Neural cell (in vitro differentiated cells): Measurements from ENCODE around the gene KCNH2. TPM values are rescaled to one million over a fixed set of nuclear protein-coding genes. Genes with fewer than 3 reads are reported as not detected.

Experiments used
- H2AFZ ChIP-seq: fragments of 200-600, 300-800 bp; sonication (generic), shearing (Covaris generic); 2 replicates; pipeline ENCODE4 v1.6.0; 2014; ENCODE audit warnings: low read depth, mild to moderate bottlenecking, antibody characterized with exemption, low read length, moderate library complexity
- H3F3A ChIP-seq: fragments of 200-600 bp; shearing (Covaris generic); 2 replicates; pipeline ENCODE4 v1.6.1; 2016; ENCODE audit warnings: mild to moderate bottlenecking, moderate library complexity, mixed read lengths, antibody characterized with exemption, low read length; ENCODE audit not compliant: insufficient read depth, poor library complexity, severe bottlenecking
- H3K27ac ChIP-seq: fragments of 200-600, 300-800 bp; sonication (generic), shearing (Covaris generic); 2 replicates; pipeline ENCODE4 v1.5.1; 2014; ENCODE audit warnings: mild to moderate bottlenecking, low read length, moderate library complexity
- H3K27me3 ChIP-seq: fragments of 300-800, 200-600 bp; sonication (generic), shearing (Covaris generic); 2 replicates; pipeline ENCODE4 v1.6.0; 2014; ENCODE audit warnings: mild to moderate bottlenecking, low read depth, low read length, moderate library complexity; ENCODE audit not compliant: insufficient read depth
- H3K36me3 ChIP-seq: fragments of 300-800, 200-600 bp; sonication (generic), shearing (Covaris generic); 2 replicates; pipeline ENCODE4 v1.5.1; 2014; ENCODE audit warnings: mild to moderate bottlenecking, antibody characterized with exemption, low read length, moderate library complexity; ENCODE audit not compliant: insufficient read depth
- H3K4me2 ChIP-seq: fragments of 300-800, 200-600 bp; sonication (generic), shearing (Covaris generic); 2 replicates; pipeline ENCODE4 v1.6.0; 2014; ENCODE audit warnings: mild to moderate bottlenecking, low read length
- H3K4me3 ChIP-seq: fragments of 300-800, 200-600 bp; sonication (generic), shearing (Covaris generic); 2 replicates; pipeline ENCODE4 v1.5.1; 2014; ENCODE audit warnings: mild to moderate bottlenecking, low read length, moderate library complexity
- H3K79me2 ChIP-seq: fragments of 200-600 bp; shearing (Covaris generic); replicated peaks from 2 replicates; pipeline ENCODE4 v1.6.0; 2014; ENCODE audit warnings: mild to moderate bottlenecking, low read length, moderate library complexity; ENCODE audit not compliant: insufficient read depth
- H3K9ac ChIP-seq: fragments of 300-800, 200-600 bp; sonication (generic), shearing (Covaris generic); 2 replicates; pipeline ENCODE4 v1.6.1; 2016; ENCODE audit warnings: mild to moderate bottlenecking, low read length, mixed read lengths
- H3K9me2 ChIP-seq: fragments of 200-600 bp; shearing (Covaris generic); 2 replicates; pipeline ENCODE4 v1.6.1; 2016; ENCODE audit warnings: mild to moderate bottlenecking, low read length, mixed read lengths; ENCODE audit not compliant: insufficient read depth
- H3K9me3 ChIP-seq: fragments of 200-600, 300-800 bp; sonication (generic), shearing (Covaris generic); 2 replicates; pipeline ENCODE4 v1.6.1; 2016; ENCODE audit warnings: mild to moderate bottlenecking, mixed run types, low read length, moderate library complexity, mixed read lengths
- H4K20me1 ChIP-seq: fragments of 200-600 bp; shearing (Covaris generic); 2 replicates; pipeline ENCODE4 v1.6.1; 2016; ENCODE audit warnings: mild to moderate bottlenecking, mixed run types; ENCODE audit not compliant: insufficient read depth
- CTCF ChIP-seq: fragments of 450-650 bp; IDR thresholded peaks from 2 replicates; pipeline ENCODE4 v1.5.1; 2014; ENCODE audit warnings: antibody characterized with exemption, mild to moderate bottlenecking, moderate library complexity; ENCODE audit not compliant: poor library complexity, severe bottlenecking
- EP300 ChIP-seq: fragments of 450-650 bp; conservative IDR thresholded peaks from 2 replicates; pipeline ENCODE4 v1.6.1; 2014; ENCODE audit warnings: antibody characterized with exemption, mild to moderate bottlenecking, moderate library complexity; ENCODE audit not compliant: poor library complexity, severe bottlenecking
- EZH2 ChIP-seq: fragments of 200-600, 300-800 bp; shearing (Covaris generic), sonication (generic); IDR thresholded peaks from 2 replicates; pipeline ENCODE4 v1.6.1; 2014; ENCODE audit warnings: antibody characterized with exemption, low read length, borderline replicate concordance, mild to moderate bottlenecking; ENCODE audit not compliant: insufficient read depth, poor library complexity, severe bottlenecking
- MXI1 ChIP-seq: fragments of 450-650 bp; conservative IDR thresholded peaks from 2 replicates; pipeline ENCODE4 v1.6.1; 2014; ENCODE audit warnings: antibody characterized with exemption, mild to moderate bottlenecking; ENCODE audit not compliant: poor library complexity, severe bottlenecking
- POLR2AphosphoS5 ChIP-seq: IDR thresholded peaks from 2 replicates; pipeline ENCODE4 v1.6.1; 2012
- RAD21 ChIP-seq: fragments of 450-650 bp; conservative IDR thresholded peaks from 2 replicates; pipeline ENCODE4 v1.6.1; 2014; ENCODE audit warnings: antibody characterized with exemption, mild to moderate bottlenecking, moderate library complexity
- SMC3 ChIP-seq: fragments of 450-650 bp; conservative IDR thresholded peaks from 2 replicates; pipeline ENCODE4 v1.6.1; 2014; ENCODE audit warnings: antibody characterized with exemption, mild to moderate bottlenecking, moderate library complexity; ENCODE audit not compliant: poor library complexity
- TAF1 ChIP-seq: IDR thresholded peaks from 2 replicates; pipeline ENCODE4 v1.6.1; 2012; ENCODE audit warnings: low read depth
- polyA plus RNA-seq: library from polyadenylated mRNA; depleted of rRNA; stranded (reverse); fragments of >200 nt; gene quantifications from 2 replicates; pipeline ENCODE4 v1.2.3, GENCODE V29; 2014
- TF ChIP-seq, protein P1 (sequence below): IDR thresholded peaks from 2 replicates; pipeline ENCODE4 v1.6.1; 2012; ENCODE audit warnings: borderline replicate concordance

KCNH2 gene
- polyA plus RNA-seq, 1 donor from 2014 or later: 24.4 TPM

GRCh38 chr7:150944066-150945042 is 33.8 kb downstream of the KCNH2 start:
- H3K4me2 ChIP-seq: no peak overlapping the region
- no peaks in the 10 kb centered on the region for H3K9me3 ChIP-seq
- no peaks in the 10 kb centered on the region for H3K27me3 ChIP-seq
- H3K27ac ChIP-seq: no peak overlapping the region
- TF ChIP-seq TAF1: no peak
- TF ChIP-seq CTCF: no peak
- TF ChIP-seq MXI1: no peak
- no peak for TF ChIP-seq EP300
- TF ChIP-seq POLR2AphosphoS5: no peak
- TF ChIP-seq, protein P1, sequence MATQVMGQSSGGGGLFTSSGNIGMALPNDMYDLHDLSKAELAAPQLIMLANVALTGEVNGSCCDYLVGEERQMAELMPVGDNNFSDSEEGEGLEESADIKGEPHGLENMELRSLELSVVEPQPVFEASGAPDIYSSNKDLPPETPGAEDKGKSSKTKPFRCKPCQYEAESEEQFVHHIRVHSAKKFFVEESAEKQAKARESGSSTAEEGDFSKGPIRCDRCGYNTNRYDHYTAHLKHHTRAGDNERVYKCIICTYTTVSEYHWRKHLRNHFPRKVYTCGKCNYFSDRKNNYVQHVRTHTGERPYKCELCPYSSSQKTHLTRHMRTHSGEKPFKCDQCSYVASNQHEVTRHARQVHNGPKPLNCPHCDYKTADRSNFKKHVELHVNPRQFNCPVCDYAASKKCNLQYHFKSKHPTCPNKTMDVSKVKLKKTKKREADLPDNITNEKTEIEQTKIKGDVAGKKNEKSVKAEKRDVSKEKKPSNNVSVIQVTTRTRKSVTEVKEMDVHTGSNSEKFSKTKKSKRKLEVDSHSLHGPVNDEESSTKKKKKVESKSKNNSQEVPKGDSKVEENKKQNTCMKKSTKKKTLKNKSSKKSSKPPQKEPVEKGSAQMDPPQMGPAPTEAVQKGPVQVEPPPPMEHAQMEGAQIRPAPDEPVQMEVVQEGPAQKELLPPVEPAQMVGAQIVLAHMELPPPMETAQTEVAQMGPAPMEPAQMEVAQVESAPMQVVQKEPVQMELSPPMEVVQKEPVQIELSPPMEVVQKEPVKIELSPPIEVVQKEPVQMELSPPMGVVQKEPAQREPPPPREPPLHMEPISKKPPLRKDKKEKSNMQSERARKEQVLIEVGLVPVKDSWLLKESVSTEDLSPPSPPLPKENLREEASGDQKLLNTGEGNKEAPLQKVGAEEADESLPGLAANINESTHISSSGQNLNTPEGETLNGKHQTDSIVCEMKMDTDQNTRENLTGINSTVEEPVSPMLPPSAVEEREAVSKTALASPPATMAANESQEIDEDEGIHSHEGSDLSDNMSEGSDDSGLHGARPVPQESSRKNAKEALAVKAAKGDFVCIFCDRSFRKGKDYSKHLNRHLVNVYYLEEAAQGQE: no peak
- TF ChIP-seq EZH2: no peak
- no peak for TF ChIP-seq SMC3
- no peak overlapping the region for H3K9ac ChIP-seq
- no peaks in the 10 kb centered on the region for H3K9me2 ChIP-seq
- H4K20me1 ChIP-seq: no peaks in the 10 kb centered on the region
- H3K4me3 ChIP-seq: no peak overlapping the region
- H3F3A ChIP-seq: no peaks in the 10 kb centered on the region
- H3K79me2 ChIP-seq: no peaks in the 10 kb centered on the region
- no peaks in the 10 kb centered on the region for H3K36me3 ChIP-seq
- no peak overlapping the region for H2AFZ ChIP-seq

- no peak overlapping the region for H3K27ac ChIP-seq
- H2AFZ ChIP-seq: no peak overlapping the region
- no peaks in the 10 kb centered on the region for H3K36me3 ChIP-seq
- H3K9me2 ChIP-seq: no peaks in the 10 kb centered on the region
- H3K4me3 ChIP-seq: no peak overlapping the region
- no peaks in the 10 kb centered on the region for H3F3A ChIP-seq
- TF ChIP-seq MXI1: no peak
- TF ChIP-seq EP300: no peak
- TF ChIP-seq, protein P1: no peak
- TF ChIP-seq EZH2: no peak
- TF ChIP-seq SMC3: no peak
- no peak for TF ChIP-seq TAF1
- no peak for TF ChIP-seq POLR2AphosphoS5
- TF ChIP-seq RAD21: no peak
- TF ChIP-seq CTCF: no peak
- no peak overlapping the region for H3K4me2 ChIP-seq
- H3K9ac ChIP-seq: no peak overlapping the region
- no peaks in the 10 kb centered on the region for H4K20me1 ChIP-seq
- H3K9me3 ChIP-seq: no peaks in the 10 kb centered on the region
- no peaks in the 10 kb centered on the region for H3K27me3 ChIP-seq
- no peaks in the 10 kb centered on the region for H3K79me2 ChIP-seq
These were observed 34.7 kb downstream of the KCNH2 start for GRCh38 chr7:150943453-150943814.
